Measurements from ENCODE around the gene TNRC6A.

TNRC6A gene

DNA sequence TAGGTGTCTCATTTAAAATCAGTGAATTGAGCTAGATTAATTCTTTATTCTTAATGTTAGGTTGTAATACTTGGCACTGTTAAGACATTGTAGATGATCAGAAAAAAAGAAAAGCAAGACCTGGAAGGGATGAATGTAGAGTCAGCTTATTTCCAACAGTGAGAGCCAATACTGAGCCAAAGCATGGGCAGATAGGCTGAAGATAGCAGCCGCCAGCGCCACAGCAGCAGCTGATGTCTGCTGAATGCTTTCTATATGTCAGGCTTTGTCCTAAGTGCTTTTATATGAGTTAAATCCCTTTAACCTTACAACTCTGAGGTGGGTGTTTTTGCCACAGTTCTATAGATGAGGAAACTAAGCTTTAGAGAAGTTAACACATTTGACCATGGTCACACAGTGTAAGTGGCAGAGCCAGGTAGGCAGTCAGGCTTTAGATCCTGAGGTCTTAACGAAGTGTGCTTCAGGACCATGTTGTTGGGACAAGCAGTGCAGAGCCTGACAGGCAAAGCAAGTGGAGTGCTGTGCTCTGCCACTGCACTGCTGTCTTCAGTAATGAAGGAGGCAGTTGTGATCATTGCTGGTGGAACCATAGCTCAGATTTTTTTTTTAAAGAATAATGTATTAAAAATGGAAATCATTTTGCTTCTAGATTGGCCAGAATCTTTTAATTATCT lies 25.9 kb downstream of the TNRC6A start:
- DNase-seq, result no peak

DNA sequence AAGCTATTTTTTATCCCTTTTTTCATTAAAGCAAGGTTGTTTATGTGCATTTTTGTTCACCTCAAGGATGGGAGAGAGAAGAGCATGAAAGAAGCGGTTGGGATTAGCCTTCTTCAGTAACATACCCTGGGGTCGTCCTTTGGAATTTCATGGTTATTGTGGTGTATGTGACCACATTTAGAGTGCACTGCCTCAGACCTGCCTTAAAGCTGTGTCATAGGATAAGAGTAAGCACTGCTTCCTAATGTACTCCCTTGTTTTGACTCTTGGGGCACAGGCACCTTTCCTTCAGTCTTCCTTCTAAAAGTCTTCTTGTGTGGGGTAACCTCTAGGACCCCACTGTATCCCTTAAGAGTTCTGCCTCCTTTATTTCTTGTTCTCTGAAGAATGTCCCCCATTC lies 28.9 kb downstream of the TNRC6A start:
- DNase-seq, result no peak

DNA sequence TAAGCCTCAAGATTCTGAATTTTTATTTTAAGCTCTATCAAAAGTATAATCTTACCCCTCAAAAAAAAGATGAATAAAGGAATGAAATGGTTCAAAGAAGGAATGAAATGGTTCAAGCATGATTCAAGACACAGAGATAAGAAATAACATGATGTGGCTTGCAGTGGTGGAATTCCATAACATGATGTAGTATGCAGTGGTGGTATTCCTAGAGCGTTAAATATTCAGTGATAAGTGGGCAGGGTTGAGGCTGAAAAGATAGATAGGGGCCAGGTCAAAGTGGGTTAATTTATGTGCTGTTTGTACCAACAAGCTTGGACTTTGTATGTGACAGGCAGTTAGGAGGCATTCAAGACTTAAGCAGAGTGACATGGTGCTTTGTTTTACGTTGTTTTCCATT lies 29.6 kb downstream of the TNRC6A start:
- no peak for DNase-seq

DNA sequence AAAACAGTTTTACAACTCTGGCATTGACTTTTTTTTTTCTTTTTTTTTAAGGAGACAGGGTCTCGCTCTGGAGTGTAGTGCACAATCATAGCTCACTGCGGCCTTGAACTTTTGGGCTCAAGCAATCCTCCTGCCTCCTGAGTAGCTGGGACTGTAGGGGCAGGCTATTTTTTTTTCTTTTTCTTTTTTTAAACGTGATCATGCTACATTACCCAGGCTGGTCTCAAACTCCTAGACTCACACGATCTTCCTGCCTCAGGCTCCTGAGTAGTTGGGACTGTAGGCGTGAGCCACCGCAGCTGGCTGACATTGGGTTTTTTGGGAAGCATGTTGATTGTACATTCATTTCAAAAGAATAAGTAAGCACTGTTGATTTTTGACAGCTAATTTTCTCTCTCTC lies 32.1 kb downstream of the TNRC6A start:
- no peak for DNase-seq

DNA sequence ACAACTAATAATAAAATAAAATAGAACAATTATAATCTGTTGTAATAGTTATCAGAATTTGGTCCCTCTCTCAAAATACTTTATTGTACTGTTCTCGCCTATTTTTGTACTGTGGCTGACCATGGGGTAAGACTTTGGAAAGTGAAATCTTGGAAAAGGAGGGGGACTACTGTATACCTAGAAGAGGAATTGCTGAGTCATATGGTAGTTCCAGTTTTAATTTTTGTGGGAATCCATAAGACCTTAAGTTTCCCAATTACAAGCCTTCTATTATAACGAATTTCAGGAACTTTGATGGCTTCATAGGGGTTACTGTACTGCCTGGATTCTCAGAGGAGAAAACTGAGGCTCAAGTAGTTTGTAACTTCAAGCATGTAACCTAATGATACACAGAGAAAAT lies 35.5 kb downstream of the TNRC6A start:
- DNase-seq, result no peak

DNA sequence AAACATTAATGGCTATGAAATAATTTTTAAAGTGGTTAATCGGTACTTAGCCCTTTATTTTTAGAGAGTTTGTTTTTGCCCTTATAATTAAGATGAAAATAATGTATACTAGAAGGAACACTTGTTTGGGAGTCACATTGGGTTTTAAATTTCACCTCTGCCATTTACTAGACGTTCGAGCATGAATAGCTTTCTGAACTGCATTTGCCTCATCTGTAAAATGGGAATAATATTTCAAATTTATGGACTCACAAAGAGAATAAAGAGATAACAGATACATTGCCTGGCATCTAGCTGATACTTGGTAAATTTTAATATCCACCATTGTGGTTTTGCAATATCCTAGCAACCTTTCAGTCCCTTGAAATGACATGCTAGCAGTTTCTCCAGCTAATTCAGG lies 36.6 kb downstream of the TNRC6A start:
- no peak for DNase-seq

DNA sequence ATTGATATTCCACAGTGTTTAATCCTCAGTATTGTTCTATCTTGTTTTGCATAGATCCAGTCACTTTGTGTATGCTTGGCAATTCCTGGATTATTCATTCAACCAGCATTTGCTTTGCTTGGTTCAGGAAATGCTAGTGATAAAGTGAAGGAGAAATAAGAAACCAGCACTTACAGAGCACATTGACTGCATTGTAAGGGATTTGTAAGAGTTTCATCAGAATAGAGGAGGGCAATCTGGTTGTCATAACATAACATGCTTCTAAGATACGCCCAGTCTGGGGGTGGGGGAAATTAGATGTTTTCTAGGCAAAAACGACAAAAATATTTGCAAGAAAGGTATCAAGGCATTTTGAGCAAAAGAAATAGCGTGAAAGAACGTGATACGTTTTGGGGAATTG lies 40.4 kb downstream of the TNRC6A start:
- no peak for DNase-seq

DNA sequence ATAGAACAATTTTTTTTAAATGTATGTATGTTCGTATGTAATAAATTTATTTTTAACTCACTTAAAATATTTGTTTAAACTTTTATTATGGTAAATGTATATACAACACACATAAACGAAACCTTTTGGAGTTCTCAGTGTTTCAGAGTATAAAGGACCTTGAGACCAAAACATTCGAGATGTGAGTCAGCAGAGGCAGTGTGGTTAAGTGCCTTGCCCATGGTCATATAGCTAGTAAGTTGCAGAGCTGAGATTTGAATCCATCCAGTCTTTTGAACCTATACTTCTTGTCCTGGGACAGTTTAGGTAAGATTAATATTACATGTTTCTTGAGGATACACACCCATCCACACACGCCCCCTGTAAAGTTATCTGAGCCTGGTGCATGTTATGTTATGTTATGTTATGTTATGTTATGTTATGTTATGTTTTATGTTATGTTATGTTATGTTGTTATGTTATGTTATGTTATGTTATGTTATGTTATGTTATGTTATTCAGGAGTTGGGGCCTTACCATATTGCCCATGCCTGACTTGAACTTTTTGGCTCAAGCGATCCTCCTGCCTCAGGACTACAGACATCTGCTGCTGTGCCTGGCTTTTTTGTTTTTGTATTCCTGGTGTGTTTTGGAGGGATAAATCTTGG lies 41.8 kb downstream of the TNRC6A start:
- DNase-seq, result no peak

DNA sequence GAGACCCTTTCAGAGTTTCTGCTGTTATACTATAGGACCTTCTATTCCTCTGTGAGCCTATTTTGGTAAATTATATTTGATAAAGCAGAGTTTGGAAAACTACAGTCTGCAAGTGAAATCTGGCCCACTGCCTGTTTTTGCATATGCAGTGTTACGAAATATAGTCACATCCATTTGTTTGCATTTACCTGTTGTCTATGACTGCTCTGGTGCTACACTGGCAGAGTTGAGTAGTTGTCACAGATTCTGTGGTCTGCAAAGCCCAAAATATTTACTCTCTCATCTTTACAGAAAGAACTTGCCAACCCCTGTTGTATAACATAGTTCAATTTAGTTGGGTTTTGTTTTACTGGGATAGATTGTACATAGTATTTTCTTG lies 42.3 kb downstream of the TNRC6A start:
- no peak for DNase-seq

DNA sequence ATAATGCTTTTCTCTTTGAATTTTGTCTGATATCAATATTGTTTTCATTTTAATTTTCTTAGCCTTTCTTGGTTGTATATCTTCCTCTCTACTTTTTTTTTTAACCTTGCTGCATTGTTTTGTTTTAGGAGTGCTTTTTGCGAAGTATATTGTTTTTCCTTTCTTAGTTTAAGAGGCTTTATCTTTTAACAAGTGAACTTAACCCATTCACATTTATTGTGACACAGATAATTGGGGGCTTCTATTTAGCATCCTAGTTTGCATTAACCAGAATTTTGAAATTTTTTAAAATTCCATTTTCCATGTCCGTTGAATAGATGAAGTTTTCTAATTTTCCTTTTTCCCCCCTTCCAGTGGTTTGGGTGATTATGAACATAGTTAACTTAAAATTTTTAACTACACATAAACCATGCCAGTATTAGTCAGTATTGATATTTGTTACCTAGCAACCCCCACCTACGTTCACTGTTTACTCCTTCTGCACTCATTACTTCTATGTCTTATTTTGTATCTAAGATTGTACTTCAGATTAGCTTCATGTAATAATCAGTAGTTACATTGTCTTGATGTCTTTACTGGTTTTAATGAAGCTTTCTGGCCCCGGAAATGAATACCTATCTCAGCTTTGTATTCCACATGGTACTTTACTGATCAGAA lies 44.4 kb downstream of the TNRC6A start:
- no peak for DNase-seq

DNA sequence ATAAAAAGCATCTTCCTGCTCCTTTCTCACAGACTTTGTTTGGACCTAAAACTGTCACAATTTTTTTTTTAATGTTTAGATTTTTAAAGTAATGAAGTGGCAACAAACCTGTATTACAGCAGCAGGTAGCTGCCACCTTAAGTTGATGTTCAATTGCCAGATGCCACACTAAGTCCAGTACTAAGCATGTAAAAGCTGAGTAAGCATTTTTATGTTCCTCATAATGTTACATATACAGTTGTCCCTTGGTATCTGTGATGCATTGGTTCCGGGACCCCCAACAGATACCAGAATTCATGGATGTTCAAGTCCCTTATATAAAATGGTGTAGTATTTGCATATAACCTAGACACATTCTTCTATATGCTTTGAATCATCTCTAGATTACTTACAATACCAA lies 45.1 kb downstream of the TNRC6A start:
- no peak for DNase-seq

DNA sequence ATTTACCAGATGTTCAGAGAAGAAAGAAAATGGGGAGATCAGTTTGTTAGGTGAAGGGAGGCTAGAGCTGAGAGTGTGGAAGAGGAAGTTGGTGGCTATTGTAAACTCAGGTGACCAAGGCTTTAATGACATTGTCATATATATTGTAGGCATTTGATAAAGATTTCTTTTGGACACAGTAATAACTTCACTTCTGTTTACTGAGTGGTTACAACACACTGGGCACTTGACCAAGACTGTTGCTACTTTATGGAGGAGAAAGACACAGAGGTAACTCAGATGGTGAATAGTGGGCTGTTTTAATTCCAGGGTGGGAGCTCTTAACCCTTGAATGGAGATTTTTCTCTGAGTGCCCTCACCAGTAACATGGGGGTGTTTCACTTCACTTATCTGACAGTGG lies 46.0 kb downstream of the TNRC6A start:
- DNase-seq, result no peak

DNA sequence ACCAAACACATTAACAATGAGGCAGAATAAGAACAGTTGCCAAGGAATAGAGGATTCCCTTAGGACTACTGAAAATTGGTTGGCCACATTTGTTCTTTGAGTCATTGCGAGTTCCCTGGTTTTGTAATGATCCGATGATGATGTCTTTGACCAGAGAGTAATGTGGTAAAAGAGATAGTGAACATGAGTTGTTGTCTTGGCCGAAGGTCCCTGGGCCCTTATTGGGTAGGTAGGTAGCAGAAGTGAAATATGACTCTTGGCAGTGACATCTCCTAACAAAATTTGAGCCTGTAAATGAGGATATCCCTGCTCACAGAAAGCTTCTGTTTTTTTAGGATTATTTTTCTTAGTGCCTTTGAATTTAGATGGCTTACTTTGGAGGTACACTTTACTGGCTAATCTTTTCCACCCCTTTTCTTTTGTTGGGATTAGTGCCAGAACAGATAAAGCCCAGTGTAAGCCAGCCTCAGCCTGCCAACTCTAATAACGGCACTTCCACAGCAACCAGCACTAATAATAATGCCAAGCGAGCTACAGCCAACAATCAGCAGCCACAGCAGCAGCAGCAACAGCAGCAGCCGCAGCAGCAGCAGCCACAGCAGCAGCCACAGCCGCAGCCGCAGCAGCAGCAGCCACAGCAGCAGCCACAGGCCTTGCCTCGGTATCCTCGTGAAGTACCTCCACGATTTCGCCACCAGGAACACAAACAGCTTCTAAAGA lies 47.2 kb downstream of the TNRC6A start:
- DNase-seq, result peak in 25 of 56 donors; percentile 0 to 32 (median 10)

DNA sequence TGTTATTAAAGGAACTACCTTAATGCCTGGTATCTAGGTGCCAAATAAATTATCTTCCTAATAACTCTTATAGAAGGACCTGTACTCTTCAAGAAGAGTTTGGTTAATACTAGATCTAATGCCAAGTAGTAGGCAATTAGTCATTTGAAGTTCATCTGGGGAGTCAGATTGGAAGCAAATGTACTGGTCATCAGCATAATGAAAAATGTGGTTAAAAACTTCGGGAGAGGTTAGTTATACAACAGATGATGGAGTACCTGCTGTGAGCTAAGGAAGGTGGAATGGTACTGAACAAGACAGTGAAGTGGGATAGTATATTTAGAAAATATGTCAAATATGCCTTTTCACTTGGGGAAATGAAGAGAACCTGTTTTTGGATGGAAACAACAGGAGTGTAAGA lies 49.2 kb downstream of the TNRC6A start:
- no peak for DNase-seq

DNA sequence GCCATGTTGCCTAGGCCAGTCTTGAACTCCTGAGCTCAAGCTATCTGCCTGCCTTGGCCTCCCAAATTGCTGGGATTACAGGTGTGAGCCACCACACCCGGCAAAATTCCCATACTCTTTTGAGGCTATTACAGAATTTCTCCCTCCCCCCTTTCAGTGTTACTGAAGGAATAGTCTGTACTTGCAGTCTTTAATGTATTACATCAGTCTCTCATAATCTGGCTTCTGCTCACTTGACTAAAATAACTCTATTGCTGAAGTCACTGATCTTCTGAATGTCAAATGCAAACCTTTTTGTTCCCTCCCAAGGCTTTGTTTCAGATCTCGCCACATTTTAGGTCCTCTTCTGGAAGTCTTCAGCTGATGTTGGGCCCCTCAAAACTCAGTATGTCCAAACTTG lies 51.8 kb downstream of the TNRC6A start:
- no peak for DNase-seq

DNA sequence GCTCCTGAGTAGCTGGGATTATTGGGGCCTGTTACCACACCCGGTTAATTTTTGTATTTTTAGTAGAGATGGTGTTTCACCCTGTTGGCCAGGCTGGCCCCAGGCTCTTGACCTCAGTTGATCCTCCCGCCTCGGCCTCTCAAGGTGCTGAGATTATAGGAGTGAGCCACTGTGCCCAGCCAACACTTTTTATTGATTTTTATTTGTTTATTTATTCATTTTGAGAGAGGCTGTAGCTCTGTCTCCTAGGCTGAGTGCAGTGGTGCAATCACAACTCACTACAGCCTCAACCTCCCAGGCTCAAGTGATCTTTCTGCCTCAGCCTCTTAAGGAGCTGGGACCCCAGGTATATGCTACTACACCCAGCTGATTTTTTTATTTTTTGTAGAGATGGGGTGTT lies 54.7 kb downstream of the TNRC6A start:
- DNase-seq, result no peak

DNA sequence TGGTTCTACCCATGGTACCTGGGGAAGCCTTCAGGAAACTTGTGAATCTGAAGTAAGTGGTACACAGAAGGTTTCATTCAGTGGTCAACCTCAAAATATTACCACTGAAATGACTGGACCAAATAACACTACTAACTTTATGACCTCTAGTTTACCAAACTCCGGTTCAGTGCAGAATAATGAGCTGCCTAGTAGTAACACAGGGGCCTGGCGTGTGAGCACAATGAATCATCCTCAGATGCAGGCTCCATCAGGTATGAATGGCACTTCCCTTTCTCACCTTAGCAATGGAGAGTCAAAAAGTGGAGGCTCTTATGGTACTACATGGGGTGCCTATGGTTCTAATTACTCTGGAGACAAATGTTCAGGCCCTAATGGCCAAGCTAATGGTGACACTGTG lies 60.4 kb downstream of the TNRC6A start:
- no peak for DNase-seq

DNA sequence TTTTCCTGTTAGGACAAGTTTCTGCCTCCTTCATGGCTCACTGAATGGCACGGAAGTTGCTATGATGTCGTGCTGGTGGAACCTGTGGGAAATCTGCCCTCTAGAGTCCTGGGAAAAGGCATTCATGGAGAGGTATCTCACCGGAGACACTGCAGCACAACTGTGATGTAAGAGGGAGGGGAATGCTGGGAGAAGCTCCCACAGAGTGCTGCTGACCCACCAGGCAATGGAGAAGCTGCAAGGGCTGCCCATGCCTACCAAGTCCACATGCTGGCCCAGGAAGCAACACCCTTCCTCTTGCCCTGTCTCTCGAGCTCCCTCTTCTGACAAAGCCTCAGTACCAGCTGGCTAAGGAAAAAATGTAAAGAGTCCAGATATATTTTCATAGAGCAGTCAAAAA lies 71.1 kb downstream of the TNRC6A start:
- DNase-seq, result no peak

DNA sequence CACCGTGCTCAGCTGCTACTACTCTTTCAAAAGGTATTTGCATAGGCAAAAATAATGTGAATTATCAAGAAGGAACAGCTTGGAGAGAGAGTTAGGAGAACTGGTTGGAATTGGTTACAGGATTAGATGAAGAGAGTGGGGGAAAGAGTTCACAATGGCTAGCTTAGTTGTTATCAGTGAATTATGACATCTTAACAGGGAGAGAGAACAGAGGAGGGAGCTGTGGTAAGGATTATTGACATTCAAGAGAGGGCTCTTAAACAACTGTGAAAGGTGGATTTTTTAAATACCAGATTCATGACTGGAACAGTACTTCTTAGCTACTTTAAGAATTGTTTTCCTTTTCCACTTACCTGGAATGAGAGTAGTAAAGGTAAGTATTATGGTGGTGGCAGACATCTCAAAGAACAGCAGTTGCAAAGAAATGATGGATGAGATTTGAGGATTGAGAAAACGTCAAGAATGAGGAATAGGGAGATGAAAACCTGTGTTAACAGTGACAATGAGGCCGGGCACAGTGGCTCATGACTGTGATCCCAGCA lies 72.4 kb downstream of the TNRC6A start:
- DNase-seq, result no peak

DNA sequence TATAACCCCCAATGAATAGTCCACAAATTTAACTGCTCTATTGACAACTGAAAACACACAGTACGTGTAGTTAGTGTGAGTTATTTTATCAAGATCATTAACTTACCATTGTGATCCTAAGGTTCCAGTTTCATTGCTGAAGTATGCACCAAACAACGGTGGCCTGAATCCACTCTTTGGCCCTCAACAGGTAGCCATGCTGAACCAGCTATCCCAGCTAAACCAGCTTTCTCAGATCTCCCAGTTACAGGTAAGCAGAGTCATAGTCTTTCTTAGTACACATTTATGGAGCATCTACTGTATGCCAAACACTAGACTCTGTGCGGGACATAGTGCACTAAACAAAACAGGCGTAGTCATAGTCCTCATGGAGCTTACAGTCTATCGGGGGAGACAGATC lies 76.0 kb downstream of the TNRC6A start:
- no peak for DNase-seq

DNA sequence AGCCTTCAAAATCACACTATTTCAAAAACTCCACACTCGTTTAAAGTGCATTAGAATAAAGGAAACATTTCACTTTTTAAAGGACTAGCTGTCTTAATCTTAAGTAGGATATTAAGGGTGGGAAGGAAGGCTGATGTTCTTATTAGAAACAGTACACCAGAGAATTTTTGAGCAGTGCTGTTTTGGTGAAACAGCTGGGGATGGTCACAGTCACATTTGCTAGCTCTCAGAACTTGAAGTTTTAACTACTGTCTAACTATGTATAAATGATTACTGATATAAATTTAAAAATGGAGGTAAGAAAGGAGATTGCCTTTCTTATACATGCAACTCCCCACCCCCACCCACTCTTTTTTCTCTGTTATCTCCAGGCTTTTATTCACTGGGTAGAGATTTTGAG lies 77.8 kb downstream of the TNRC6A start:
- DNase-seq, result no peak
